GM19193 (cell line): ENCODE results near the gene EPHB6.

Experiments
- POLR2A ChIP-seq: IDR thresholded peaks from 4 replicates; pipeline ENCODE4 v1.6.1; 2011; ENCODE audit not compliant: insufficient read depth, insufficient read length; ENCODE audit errors: extremely low read depth

The EPHB6 gene

DNA sequence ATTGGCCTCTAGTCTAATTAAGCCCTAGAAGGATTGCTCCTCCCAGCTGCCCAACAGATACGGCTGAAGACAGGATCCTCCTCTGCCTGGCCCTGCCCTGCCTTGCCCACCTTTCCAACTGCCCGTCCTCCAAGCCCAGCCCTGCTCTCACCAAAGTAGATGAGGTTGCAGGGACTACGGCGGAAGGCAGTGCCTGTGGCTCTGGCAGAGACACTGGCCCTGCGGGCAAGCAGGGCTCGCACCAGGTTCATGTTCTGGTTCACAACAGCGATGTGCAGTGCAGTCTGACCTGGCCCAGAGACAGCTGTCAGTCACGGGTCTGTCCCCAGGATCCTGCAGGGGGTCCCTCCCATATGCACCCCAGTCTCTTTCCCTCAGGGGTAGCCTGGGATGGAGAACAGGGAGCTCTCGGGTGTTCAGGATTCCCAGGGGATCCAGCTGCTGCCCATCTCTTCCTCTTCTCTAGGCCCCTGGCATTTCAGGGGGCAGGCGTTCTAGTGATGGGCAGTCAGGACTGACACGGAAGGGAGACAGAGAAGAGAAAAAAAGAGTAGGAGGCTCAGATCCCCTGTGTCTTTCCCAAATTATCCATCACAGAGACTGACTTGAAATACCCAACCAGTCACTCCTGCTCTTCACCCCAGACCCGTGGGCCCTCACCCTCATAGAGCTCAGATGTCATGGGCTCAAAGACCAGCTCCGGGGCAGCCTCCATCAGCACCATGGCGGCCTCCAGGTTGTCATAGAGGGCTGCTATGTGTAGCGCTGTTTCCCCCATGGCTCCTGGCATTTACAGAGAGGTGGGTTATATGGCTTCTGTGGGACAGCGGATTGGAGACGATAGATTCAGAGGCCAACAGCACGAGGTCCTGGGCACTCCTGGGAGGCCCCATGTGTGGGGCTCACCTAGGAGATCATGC is 22.4 kb downstream of the EPHB6 start:
- TF ChIP-seq POLR2A: no peak

DNA sequence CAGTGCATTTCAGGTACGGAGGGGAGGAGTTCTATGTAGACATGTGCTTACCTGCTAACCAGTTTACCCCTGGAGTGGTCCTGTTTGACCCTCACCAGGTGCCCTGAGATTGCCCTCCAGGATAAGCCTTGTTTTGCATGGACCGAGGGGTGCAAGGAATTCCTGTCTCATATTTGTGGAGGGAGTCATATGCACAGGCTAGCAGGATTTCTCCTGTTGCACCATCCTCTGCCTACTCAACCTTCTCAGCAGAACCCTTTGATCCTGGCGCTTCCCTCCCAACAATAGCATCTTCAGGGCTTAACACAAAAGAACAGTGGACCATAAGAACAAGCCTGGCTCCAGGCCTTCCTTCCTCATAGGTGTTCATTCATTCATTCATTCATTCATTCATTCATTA is 23.4 kb downstream of the EPHB6 start:
- TF ChIP-seq POLR2A: no peak

DNA sequence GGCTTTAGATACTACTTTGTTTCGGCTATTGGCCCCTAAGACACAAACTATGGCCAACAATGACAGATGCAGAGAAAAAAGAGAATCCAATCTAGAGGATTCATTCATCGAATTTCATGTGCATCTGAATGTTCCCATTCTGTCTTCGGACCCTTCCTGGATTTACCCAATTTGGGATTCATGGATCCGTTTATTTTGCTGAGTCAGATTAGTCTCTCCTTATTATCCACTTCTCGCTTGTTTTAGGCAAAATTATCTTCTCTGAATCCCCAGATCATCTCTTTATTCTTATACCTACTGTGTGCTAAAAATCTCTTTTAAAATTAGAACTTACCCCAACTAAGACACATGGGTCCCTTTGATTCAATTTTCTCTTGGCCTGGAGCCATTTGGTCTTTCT is 24.2 kb downstream of the EPHB6 start:
- no peak for TF ChIP-seq POLR2A

DNA sequence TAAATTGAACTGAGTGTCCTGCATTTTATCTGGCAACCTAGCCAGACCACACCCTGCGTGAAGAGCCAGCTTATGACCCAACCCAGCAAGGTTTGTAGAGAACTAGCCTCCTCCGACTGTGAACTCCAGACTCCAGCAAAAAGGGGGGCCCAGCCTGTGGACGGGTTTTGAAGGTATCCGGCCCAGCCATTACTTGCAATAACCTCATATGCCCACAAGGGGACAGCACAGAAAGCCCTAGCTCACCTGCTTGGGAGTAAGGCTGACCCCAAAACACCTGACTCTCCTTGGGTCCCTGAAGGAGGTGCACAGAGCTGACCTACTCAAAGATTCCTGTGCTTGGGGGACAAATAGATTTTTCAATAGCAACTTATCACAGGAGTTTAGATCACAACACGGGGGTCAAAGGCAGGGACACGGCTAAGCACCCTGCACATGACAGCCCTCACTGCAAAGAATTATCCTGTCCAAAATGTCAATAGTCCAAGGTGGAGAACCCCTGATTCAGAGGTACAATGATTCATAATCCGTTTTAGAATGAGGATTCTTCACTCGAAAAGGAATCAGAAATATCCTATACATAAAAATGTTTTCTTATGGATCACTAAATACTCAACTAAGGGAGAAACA is 26.1 kb downstream of the EPHB6 start:
- no peak for TF ChIP-seq POLR2A

DNA sequence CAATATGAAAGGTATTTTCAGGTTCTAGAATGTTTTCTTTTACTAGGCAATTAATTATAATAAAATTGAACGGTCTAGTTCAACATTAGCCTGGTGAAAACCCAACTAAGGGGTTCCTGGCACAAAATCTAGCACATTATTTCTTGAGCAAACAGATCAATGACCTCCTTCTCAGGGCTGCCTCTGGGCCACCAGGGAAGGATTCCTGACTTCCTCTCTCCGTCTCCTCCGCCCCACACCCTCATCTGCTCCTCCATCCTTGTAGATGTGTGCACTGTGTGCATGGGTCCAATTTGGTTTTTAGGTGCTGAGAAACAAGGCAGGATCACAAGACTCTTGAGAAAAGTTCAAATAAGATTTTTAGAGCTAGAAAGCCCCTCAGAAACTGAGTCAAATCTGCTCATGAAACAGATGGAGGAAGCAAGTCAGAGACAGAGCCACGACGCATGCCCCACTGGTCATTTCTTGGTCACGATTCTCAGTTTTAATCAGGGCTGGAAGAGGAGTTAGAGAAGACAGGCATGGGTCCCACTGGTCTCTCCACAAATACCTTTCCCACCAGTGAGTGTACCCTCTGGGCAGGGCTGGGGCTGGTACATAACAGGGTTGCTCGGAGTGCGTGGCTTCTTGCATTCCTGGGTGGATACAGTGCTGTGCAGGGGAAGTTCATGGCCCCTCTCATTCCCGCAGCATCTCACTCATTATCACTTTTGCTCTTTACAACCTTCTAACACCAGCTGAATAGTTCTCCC is 26.9 kb downstream of the EPHB6 start:
- no peak for TF ChIP-seq POLR2A

DNA sequence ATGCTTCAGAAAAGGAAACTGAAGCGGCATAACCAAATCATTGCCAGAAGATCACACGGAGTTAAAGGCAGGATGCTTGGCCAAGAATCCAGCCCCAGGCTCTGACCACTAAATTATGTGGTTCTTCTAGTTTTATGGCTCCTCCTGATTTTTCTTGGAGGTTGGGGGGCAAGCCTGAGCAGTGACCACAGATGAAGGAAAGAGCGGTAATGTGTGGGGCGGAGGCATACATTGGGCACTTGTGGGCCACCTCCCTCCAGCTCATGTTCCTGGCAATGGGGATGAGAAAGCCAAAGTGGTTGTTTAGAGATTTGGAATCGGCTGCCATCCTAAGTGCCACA is 27.4 kb downstream of the EPHB6 start:
- TF ChIP-seq POLR2A: no peak

DNA sequence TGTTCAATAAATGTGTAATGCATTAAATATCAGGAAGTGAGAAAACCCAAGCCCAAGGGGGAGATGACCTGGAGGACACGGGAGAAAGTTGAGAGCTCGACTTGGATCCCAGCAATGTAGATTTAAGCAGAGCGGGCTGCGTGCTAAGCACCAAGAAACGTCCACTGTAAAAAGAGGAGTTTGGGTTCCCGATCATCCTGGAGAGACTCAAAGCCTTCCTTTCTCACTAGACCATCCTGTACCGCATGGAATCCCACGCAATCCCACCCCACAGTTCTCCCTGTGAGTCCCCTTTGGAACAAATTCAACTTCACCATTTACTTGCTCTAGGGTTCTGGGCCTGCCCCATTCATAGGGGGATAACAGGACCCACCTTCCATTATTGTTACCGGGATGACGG is 28.3 kb downstream of the EPHB6 start:
- no peak for TF ChIP-seq POLR2A

DNA sequence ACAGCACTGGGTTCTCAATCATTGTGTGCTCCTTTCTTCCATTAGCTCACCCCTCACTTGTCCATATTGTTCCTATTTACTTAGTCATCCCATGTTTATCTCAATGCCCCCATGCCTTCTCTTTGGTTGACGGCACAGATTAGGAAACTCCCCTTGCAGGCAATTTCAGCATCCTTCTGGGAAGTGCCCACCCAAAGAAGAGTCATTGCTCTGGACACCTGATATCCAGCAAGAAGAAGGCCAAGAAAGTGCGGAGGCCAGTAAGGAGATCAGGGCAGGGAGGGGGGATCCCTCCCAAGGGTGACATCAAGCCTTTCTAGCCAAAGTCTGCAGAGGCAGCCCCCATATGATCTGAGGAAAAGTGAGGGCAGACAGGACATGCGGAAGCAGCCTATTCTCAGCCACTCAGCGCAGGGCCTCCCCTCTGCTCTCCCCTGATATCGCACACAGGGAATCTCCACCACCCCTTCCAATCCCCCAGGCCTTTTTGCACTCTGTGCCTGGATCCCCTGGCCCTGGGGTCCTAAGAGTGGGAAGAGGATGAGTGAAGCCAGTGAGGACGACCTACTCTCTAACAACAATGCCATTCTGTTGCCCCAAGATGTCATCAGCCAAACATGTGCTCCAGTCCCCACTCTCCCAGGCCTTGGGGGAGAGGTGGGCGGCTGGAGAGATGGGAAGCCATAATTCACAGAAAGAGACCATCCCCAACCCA is 28.9 kb downstream of the EPHB6 start:
- TF ChIP-seq POLR2A: no peak

DNA sequence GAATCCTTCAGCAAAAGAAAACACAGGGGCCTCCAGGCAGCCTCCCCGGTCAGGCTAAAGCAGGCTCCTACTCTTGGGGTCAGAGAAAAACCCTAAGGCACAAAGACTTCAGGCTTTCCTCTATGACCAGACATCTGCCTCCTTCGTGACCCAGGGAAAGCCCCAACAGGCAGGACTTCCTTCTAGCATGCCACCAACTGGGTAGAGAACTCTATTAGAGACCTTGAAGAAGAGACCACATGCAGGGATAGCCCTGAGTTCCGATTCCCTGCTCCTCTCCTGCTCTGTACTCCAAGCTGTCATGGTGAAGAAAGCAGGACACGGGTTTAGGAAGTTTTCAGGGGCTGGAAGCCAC is 29.4 kb downstream of the EPHB6 start:
- TF ChIP-seq POLR2A: no peak

DNA sequence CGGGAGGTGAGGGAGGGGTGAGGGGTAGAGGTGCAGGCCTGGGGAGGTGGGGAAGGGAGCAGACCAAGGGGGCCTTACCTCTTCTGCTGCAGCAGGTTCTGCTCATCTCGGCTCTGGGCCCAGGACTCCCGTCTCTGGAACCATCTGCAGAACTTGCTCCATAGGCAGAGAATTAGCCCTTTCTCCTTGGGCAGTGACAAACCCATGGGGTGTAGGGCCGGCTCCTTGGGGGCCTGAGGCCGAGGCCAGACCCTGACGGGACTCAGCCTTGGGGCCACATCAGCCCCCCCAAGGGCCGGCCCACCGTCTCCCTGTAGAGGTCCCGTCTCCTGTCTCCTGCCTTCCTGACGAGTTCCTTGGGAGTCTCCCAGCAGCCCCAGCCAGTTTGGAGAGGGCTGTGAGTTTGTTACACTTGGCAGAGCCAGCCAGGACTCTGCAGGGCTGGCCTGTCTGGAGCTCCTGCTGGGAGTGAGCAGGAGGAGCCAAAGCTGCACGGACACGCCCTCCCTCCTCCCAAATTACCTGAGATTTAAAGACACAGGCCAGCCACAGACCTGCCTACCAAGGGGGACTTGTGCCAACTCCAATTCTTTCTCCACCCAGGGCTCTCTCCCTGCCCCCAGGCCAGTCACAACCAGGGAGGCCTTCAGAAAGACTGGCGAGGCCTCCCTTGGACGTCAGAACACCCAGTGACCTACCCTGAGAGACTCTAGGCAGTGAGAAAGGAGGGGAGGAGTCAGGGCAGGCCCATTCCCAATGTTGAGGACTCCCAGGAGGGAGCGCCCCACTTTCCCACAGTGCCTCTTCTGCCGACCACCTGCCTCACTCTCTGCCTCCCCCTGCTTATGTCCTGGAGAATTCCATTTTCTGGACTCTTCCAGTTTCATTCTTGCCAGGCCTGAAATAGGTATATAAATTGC is 30.7 kb downstream of the EPHB6 start, which contains the start of gene TRPV6:
Gene TRPV6 (minus strand): TSS at position 435 of the 920 bp plus-strand sequence.
- TF ChIP-seq POLR2A: no peak

DNA sequence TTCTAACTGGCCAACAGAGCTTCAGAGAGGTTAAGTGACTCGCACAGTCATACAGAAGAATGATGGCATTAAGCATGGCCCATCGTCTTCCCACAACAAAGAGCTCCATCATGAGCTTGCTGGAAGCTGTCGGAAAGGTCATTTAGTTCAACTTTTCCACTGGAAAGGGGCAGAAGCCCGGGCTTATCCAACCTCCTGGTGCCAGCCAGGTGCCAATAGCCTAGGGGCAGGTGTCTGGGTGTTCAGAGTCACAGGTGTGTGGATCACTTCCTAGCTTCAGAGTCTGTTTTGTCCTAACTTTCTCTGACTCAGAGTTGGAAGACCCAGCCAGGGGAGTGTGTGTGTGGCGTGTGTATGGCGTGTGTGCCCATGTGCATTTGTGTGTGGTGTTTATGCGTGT is 32.0 kb downstream of the EPHB6 start:
- no peak for TF ChIP-seq POLR2A

DNA sequence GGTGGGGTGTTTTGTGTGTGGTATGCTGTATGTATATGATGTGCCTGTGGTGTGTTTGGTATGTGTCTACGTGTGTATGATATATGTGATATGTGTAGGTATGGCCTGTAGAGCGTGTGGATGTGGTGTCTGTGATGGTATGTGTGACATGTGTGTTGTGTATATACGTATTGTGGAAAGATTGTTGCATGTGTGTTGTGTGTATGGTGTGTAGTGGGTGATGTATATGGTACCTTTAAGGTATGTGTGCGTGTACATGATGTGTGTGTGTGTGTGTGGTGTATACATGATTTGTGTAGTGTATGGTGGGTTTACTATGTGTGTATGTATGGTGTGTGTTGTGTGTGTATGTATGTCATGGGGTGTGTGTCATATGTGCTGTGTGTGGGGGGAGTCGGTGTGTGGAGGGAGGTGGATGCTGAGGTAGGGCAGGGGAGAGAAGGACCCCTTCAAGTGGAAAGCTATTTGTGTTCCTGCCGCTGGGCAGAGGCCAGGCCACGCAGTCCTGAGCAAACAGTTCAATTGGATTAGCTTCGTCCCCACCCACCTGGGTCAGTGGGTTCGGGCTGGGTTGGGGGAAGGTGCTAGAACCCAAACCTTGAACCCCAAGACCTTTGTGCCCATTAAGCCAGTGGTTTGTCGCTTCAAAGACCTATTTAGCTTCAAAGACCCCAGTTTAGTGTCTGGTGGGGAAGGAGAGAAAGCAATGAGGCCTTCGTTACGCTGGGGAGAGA is 32.6 kb downstream of the EPHB6 start:
- TF ChIP-seq POLR2A: no peak

DNA sequence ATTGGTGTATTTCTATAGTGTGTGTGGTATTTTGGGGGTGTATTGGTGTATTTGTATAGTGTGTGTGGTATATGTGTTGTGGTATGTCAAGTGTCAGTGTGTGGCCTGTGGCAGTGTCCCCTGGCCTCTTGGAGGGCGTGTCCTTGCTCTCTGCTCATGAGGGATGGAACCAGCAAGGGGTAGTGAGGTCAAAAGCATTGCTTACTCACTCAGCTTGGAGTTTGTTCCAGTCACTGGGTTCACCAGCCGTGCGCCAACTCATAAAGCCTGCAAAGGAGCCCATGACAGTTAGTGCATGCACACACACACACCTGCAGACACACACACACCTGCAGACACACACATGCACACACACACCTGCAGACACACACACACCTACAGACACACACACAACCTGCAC is 34.9 kb downstream of the EPHB6 start:
- TF ChIP-seq POLR2A: no peak
